Measurements from ENCODE around the gene SMC1A.

- TF ChIP-seq CTCF (conservative IDR thresholded peaks at IDR 0.05; ENCODE audit: low read length) (no peak), EZH2phosphoT487 (IDR thresholded peaks at IDR 0.05; ENCODE audit: borderline replicate concordance) (no peak)
Measured at GRCh38 chrX:53395605-53396298, 26.7 kb downstream of the SMC1A start.

Measured in Loucy (cell line).